HepG2 (cell line): ENCODE measurements around the gene HAUS2. TPM values are rescaled to one million over a fixed set of nuclear protein-coding genes. Genes with fewer than 3 reads are reported as not detected.
A peak's percentile ranks its signal among the peaks of the same experiment; 100 is the strongest.

Experiments used
- ADNP ChIP-seq: sonication (generic); formaldehyde crosslinking; IDR thresholded peaks from 2 replicates; pipeline ENCODE4 v1.4.0; 2020; ENCODE audit warnings: missing genetic modification reagents
- ARNT2 ChIP-seq: sonication (generic); formaldehyde crosslinking; IDR thresholded peaks from 2 replicates; pipeline ENCODE4 v1.8.0; 2022; ENCODE audit warnings: mild to moderate bottlenecking, low read depth, missing genetic modification reagents, moderate library complexity
- CCAR2 ChIP-seq: fragments of 200-400 bp; formaldehyde crosslinking; optimal IDR thresholded peaks from 2 replicates; pipeline ENCODE3; 2018; ENCODE audit warnings: low read depth, mild to moderate bottlenecking, low read length, moderate library complexity
- KMT2A ChIP-seq: sonication (generic); formaldehyde crosslinking; IDR thresholded peaks from 2 replicates; pipeline ENCODE4 v1.4.0; 2020; ENCODE audit warnings: missing genetic modification reagents
- MED1 ChIP-seq: sonication (generic); formaldehyde crosslinking; IDR thresholded peaks from 2 replicates; pipeline ENCODE4 v1.4.0; 2020; ENCODE audit warnings: missing genetic modification reagents
- MEIS2 ChIP-seq: sonication (generic); formaldehyde crosslinking; IDR thresholded peaks from 2 replicates; pipeline ENCODE4 v1.9.0; 2021; ENCODE audit warnings: mild to moderate bottlenecking, missing genetic modification reagents
- NR1H2 ChIP-seq: sonication (generic); formaldehyde crosslinking; IDR thresholded peaks from 2 replicates; pipeline ENCODE4 v1.8.1; 2022; ENCODE audit warnings: low read depth, missing genetic modification reagents, borderline replicate concordance
- SP5 ChIP-seq: IDR thresholded peaks from 2 replicates; pipeline ENCODE4 v1.6.1; 2016; ENCODE audit warnings: low read depth, borderline replicate concordance
- TMF1 ChIP-seq: sonication (generic); formaldehyde crosslinking; IDR thresholded peaks from 2 replicates; pipeline ENCODE4 v1.8.1; 2022; ENCODE audit warnings: low read depth, missing genetic modification reagents
- U2AF2 ChIP-seq: fragments of 200-400 bp; formaldehyde crosslinking; IDR thresholded peaks from 2 replicates; pipeline ENCODE4 v1.6.1; 2017; ENCODE audit warnings: low read depth, mild to moderate bottlenecking, low read length
- ZBTB20 ChIP-seq: sonication (generic); formaldehyde crosslinking; IDR thresholded peaks from 2 replicates; pipeline ENCODE4 v1.8.1; 2023; ENCODE audit warnings: missing genetic modification reagents, low read depth, mild to moderate bottlenecking, borderline replicate concordance
- ZNF570 ChIP-seq: sonication (generic); formaldehyde crosslinking; IDR thresholded peaks from 2 replicates; pipeline ENCODE4 v1.4.0; 2020; ENCODE audit warnings: mild to moderate bottlenecking, missing genetic modification reagents, borderline replicate concordance
- ZNF672 ChIP-seq: sonication (generic); formaldehyde crosslinking; IDR thresholded peaks from 2 replicates; pipeline ENCODE4 v1.8.1; 2022; ENCODE audit warnings: missing genetic modification reagents
- polyA plus RNA-seq, 8 experiments: library from polyadenylated mRNA; depleted of rRNA in 3 of 8; stranded (reverse) in 7 of 8; unstranded in 1 of 8; fragments of >200 nt; fragmentation: Illumina TruSeq in 4 of 8; extraction: Trizol in 4 of 8; gene quantifications; 2 replicates each; pipeline versions ENCODE4 v1.2.1 to v1.2.3, GENCODE V29; 2011 to 2016; ENCODE audit warnings: low read depth in 4 of 8, missing spikeins in 1 of 8, mixed read lengths in 1 of 8; ENCODE audit not compliant: insufficient read depth in 1 of 8
- total RNA-seq, 5 experiments: library from RNA; depleted of rRNA; stranded (reverse); fragments of >200 nt; fragmentation: Illumina TruSeq; extraction: Trizol; gene quantifications; 2 replicates each; pipeline ENCODE4 v1.2.3, GENCODE V29; 2016; ENCODE audit warnings: low read depth in 1 of 5
- TF ChIP-seq, protein P1 (sequence below): sonication (generic); formaldehyde crosslinking; IDR thresholded peaks from 2 replicates; pipeline ENCODE4 v1.4.0; 2020; ENCODE audit warnings: missing genetic modification reagents, borderline replicate concordance
- TF ChIP-seq, protein P2 (sequence below): IDR thresholded peaks from 2 replicates; pipeline ENCODE4 v1.6.1; 2018; ENCODE audit warnings: missing genetic modification reagents
- TF ChIP-seq, protein P3 (sequence below): IDR thresholded peaks from 2 replicates; pipeline ENCODE4 v1.6.1; 2016; ENCODE audit warnings: missing biosample characterization, missing genetic modification reagents, low read depth
- TF ChIP-seq, protein P4 (sequence below): IDR thresholded peaks from 2 replicates; pipeline ENCODE4 v1.6.1; 2016; ENCODE audit warnings: low read depth, missing genetic modification reagents, missing compliant biosample characterization

The HAUS2 gene
- total and polyA plus RNA-seq, 2 of the 13 experiments (the other 11 are each of a cell fraction or from before 2014, with no cell fraction given) = 11.6 to 32.9 TPM

DNA sequence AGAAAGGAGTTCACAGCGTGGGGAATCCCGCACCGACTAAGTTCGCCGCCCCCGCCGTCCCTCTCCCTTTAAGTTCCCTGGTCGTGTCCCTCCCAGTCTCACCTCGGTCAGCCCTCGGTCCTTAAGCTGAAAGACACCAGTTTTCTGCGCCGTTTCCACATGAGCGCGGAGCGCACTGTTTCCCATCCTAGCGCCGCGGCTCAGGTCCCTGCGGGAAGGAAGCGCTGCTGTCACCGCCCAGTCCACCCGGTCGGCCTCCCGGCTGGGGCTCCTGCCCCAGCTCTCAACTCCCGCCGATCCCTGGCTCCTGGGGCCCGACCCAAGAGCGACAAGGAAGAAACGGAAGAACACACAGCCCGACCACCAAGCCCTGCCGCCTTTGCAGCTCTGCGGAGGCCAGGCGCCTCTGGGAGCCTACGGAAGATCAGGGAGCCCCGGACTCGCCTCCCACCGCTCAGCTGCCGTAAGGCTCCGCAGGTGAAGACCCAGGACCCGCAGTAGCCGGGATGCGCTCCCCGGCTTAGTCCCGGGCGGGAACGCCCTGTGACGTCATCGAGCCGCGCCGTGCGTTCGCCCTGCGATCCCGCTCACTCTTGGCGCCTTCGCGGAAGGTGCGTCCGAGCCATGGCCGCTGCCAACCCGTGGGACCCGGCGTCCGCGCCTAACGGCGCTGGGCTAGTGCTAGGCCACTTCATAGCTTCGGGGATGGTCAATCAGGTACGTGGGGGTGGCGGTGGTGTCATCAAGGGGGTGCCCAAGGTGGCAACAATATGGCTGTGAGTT lies at the start of gene HAUS2, which contains the start of gene LRRC57 (continued):
- TF ChIP-seq, protein P1, sequence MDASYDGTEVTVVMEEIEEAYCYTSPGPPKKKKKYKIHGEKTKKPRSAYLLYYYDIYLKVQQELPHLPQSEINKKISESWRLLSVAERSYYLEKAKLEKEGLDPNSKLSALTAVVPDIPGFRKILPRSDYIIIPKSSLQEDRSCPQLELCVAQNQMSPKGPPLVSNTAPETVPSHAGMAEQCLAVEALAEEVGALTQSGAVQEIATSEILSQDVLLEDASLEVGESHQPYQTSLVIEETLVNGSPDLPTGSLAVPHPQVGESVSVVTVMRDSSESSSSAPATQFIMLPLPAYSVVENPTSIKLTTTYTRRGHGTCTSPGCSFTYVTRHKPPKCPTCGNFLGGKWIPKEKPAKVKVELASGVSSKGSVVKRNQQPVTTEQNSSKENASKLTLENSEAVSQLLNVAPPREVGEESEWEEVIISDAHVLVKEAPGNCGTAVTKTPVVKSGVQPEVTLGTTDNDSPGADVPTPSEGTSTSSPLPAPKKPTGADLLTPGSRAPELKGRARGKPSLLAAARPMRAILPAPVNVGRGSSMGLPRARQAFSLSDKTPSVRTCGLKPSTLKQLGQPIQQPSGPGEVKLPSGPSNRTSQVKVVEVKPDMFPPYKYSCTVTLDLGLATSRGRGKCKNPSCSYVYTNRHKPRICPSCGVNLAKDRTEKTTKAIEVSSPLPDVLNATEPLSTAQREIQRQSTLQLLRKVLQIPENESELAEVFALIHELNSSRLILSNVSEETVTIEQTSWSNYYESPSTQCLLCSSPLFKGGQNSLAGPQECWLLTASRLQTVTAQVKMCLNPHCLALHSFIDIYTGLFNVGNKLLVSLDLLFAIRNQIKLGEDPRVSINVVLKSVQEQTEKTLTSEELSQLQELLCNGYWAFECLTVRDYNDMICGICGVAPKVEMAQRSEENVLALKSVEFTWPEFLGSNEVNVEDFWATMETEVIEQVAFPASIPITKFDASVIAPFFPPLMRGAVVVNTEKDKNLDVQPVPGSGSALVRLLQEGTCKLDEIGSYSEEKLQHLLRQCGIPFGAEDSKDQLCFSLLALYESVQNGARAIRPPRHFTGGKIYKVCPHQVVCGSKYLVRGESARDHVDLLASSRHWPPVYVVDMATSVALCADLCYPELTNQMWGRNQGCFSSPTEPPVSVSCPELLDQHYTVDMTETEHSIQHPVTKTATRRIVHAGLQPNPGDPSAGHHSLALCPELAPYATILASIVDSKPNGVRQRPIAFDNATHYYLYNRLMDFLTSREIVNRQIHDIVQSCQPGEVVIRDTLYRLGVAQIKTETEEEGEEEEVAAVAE (CRISPR knock-in tag) = no peak
- TF ChIP-seq SP5 (CRISPR knock-in tag) (no peak; the same call in 1 of the 2 replicates), ZBTB20 (peak; percentile 86; the same call in 1 of the 2 replicates), ARNT2 (CRISPR knock-in tag) (peak; percentile 73; the same call in 1 of the 2 replicates), ADNP (CRISPR knock-in tag) (no peak), ZNF672 (no peak), U2AF2 (no peak), TMF1 (CRISPR knock-in tag) (no peak; the same call in 1 of the 2 replicates), CCAR2 (no peak), MEIS2 (CRISPR knock-in tag) (no peak), ZNF570 (CRISPR knock-in tag) (no peak), NR1H2 (no peak), KMT2A (CRISPR knock-in tag) (peak; percentile 99), MED1 (CRISPR knock-in tag) (peak; percentile 75)
- TF ChIP-seq, protein P2, sequence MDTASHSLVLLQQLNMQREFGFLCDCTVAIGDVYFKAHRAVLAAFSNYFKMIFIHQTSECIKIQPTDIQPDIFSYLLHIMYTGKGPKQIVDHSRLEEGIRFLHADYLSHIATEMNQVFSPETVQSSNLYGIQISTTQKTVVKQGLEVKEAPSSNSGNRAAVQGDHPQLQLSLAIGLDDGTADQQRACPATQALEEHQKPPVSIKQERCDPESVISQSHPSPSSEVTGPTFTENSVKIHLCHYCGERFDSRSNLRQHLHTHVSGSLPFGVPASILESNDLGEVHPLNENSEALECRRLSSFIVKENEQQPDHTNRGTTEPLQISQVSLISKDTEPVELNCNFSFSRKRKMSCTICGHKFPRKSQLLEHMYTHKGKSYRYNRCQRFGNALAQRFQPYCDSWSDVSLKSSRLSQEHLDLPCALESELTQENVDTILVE = 0 out of 2 replicates have a peak, but pooled peaks have one; percentile 25
- TF ChIP-seq, protein P3, sequence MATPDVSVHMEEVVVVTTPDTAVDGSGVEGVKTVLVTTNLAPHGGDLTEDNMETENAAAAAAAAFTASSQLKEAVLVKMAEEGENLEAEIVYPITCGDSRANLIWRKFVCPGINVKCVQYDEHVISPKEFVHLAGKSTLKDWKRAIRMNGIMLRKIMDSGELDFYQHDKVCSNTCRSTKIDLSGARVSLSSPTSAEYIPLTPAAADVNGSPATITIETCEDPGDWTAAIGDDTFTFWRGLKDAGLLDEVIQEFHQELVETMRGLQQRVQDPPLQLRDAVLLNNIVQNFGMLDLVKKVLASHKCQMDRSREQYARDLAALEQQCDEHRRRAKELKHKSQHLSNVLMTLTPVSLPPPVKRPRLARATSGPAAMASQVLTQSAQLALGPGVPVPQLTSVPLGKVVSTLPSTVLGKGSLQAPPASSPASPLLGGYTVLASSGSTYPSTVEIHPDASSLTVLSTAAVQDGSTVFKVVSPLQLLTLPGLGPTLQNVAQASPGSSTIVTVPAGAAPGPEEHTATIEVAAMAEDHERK (CRISPR knock-in tag) = peak; percentile 61
- TF ChIP-seq, protein P4, sequence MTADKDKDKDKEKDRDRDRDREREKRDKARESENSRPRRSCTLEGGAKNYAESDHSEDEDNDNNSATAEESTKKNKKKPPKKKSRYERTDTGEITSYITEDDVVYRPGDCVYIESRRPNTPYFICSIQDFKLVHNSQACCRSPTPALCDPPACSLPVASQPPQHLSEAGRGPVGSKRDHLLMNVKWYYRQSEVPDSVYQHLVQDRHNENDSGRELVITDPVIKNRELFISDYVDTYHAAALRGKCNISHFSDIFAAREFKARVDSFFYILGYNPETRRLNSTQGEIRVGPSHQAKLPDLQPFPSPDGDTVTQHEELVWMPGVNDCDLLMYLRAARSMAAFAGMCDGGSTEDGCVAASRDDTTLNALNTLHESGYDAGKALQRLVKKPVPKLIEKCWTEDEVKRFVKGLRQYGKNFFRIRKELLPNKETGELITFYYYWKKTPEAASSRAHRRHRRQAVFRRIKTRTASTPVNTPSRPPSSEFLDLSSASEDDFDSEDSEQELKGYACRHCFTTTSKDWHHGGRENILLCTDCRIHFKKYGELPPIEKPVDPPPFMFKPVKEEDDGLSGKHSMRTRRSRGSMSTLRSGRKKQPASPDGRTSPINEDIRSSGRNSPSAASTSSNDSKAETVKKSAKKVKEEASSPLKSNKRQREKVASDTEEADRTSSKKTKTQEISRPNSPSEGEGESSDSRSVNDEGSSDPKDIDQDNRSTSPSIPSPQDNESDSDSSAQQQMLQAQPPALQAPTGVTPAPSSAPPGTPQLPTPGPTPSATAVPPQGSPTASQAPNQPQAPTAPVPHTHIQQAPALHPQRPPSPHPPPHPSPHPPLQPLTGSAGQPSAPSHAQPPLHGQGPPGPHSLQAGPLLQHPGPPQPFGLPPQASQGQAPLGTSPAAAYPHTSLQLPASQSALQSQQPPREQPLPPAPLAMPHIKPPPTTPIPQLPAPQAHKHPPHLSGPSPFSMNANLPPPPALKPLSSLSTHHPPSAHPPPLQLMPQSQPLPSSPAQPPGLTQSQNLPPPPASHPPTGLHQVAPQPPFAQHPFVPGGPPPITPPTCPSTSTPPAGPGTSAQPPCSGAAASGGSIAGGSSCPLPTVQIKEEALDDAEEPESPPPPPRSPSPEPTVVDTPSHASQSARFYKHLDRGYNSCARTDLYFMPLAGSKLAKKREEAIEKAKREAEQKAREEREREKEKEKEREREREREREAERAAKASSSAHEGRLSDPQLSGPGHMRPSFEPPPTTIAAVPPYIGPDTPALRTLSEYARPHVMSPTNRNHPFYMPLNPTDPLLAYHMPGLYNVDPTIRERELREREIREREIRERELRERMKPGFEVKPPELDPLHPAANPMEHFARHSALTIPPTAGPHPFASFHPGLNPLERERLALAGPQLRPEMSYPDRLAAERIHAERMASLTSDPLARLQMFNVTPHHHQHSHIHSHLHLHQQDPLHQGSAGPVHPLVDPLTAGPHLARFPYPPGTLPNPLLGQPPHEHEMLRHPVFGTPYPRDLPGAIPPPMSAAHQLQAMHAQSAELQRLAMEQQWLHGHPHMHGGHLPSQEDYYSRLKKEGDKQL (CRISPR knock-in tag) = no peak
